ENCODE data around the gene SDHC. TPM values are rescaled to one million over a fixed set of nuclear protein-coding genes. Genes with fewer than 3 reads are reported as not detected.

The SDHC gene
- total and polyA plus RNA-seq, 2 of the 13 experiments (the other 11 are each of a cell fraction or from before 2014, with no cell fraction given): 27.1 to 229 TPM

GRCh38 chr1:161266202-161266601 lies 48.0 kb upstream of the SDHC start (continued):
- TF ChIP-seq, protein P1, sequence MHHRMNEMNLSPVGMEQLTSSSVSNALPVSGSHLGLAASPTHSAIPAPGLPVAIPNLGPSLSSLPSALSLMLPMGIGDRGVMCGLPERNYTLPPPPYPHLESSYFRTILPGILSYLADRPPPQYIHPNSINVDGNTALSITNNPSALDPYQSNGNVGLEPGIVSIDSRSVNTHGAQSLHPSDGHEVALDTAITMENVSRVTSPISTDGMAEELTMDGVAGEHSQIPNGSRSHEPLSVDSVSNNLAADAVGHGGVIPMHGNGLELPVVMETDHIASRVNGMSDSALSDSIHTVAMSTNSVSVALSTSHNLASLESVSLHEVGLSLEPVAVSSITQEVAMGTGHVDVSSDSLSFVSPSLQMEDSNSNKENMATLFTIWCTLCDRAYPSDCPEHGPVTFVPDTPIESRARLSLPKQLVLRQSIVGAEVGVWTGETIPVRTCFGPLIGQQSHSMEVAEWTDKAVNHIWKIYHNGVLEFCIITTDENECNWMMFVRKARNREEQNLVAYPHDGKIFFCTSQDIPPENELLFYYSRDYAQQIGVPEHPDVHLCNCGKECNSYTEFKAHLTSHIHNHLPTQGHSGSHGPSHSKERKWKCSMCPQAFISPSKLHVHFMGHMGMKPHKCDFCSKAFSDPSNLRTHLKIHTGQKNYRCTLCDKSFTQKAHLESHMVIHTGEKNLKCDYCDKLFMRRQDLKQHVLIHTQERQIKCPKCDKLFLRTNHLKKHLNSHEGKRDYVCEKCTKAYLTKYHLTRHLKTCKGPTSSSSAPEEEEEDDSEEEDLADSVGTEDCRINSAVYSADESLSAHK (CRISPR knock-in tag; IDR thresholded peaks at IDR 0.05; ENCODE audit: borderline replicate concordance): no peak
- TF ChIP-seq ZSCAN9 (CRISPR knock-in tag; IDR thresholded peaks at IDR 0.05; ENCODE audit: borderline replicate concordance) (no peak), ATF1 (CRISPR knock-in tag; IDR thresholded peaks at IDR 0.05) (no peak), FOXP1 (IDR thresholded peaks at IDR 0.05) (no peak), FOXP1 (CRISPR knock-in tag; IDR thresholded peaks at IDR 0.05) (no peak), MLX (CRISPR knock-in tag; IDR thresholded peaks at IDR 0.05) (no peak)

DNA sequence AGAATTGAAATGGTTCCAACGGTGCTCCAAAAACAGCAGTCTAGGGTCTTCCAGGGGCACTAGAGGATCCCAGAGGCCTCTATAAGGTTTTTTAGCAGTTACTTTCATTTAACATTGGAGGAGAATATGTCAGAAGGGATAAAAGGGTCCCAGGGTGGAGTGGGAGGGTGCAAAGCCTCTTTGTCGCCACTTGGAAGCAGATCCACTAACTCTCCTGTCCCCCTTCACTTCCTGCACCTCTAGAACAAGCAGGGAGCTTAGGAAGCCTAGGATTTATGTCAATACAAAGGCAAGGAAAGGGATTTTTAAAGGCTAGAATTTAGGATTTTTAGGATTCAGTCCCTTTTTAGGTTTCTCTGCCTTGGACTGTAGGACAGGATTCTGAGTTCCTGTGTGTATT lies 47.3 kb upstream of the SDHC start:
- CTCF ChIA-PET (ENCODE audit: low intra/inter-chr PET ratio, low total read pairs): no interaction called here

More for the DNA sequence above, 47.3 kb upstream of the SDHC start:
- DNase-seq (ENCODE audit: low spot score): no peak
- no peaks in the 10 kb centered on the region for H3K36me3 ChIP-seq (replicated peaks in 1 of 2; ENCODE audit: control insufficient read depth in 1 of 2, insufficient read depth in 2 of 2, low read length in 2 of 2)
- H3K4me1 ChIP-seq (ENCODE audit: insufficient read depth, low read length): peaks cover under 1% of the 10 kb centered on the region; the same call in 1 of the 2 replicates
- no peak for ATAC-seq
- no peaks in the 10 kb centered on the region for H3K79me2 ChIP-seq (ENCODE audit: insufficient read depth, low read length)
- TF ChIP-seq CBX2 (IDR thresholded peaks at IDR 0.05; ENCODE audit: low read depth, low read length) (no peak), CBX2 (CRISPR knock-in tag; IDR thresholded peaks at IDR 0.05; ENCODE audit: low read depth) (no peak), ZZZ3 (CRISPR knock-in tag; IDR thresholded peaks at IDR 0.05; ENCODE audit: borderline replicate concordance) (no peak), ZFAT (CRISPR knock-in tag; conservative IDR thresholded peaks at IDR 0.05) (no peak), PCBP1 (IDR thresholded peaks at IDR 0.05; ENCODE audit: borderline replicate concordance, low read depth, low read length) (no peak), NCOA1 (CRISPR knock-in tag; IDR thresholded peaks at IDR 0.05) (no peak), TBX3 (IDR thresholded peaks at IDR 0.05; ENCODE audit: borderline replicate concordance) (no peak)
- in situ Hi-C loops (cut with HindIII; ENCODE audit: extremely low pct_ligation_motif_present, low pct_unique_long_range_greater_than_20kb): no loop called here
- FAIRE-seq: no peak
- intact Hi-C loops (cut with micrococcal nuclease; ENCODE audit: unreplicated experiment): no loop called here
- BruUV-seq (replicated peaks): no TSS peak
- H2AFZ ChIP-seq (ENCODE audit: low read length): no peak overlapping the region
- H3K9ac ChIP-seq (ENCODE audit: insufficient read depth, low read depth, low read length): no peak overlapping the region
- no peak overlapping the region for H3K27ac ChIP-seq (ENCODE audit: extremely low read length, insufficient read depth, low read length)
- 72% methylated on average over 2 of the region's 2 CpGs for WGBS (ENCODE audit: low lambda C conversion rate)
- no peaks in the 10 kb centered on the region for H3K9me3 ChIP-seq (ENCODE audit: low read length)
- no peaks in the 10 kb centered on the region; a peak in 1 of 5 replicates for H3K27me3 ChIP-seq (ENCODE audit: control insufficient read depth in 1 of 2, insufficient read depth in 2 of 2, low read length in 2 of 2)
- H3K4me2 ChIP-seq (ENCODE audit: low read depth, low read length): no peak overlapping the region
- H3K4me3 ChIP-seq (replicated peaks in 1 of 3; ENCODE audit: insufficient read depth in 1 of 3, low read depth in 2 of 3, low read length in 3 of 3): no peak overlapping the region
- H4K20me1 ChIP-seq (ENCODE audit: insufficient read depth, low read length): no peaks in the 10 kb centered on the region
- POLR2A ChIA-PET: interaction anchor here (1.4 kb wide), 1 partner anchor 28 kb away, joined by 3 read pairs; no protein-coding TSS in a partner anchor
